HCT116 (cell line): ENCODE results near the gene PHC3. TPM values are rescaled to one million over a fixed set of nuclear protein-coding genes. Genes with fewer than 3 reads are reported as not detected.

Experiments
- ATAC-seq: fragments of 200-7000 bp; cut with Tn5 transposase; 2 replicates; pipeline ENCODE4 v1.9.1; 2020; ENCODE audit warnings: mild to moderate bottlenecking, moderate library complexity
- BruUV-seq: library from RNA; stranded (reverse); fragments of 400-500 nt; replicated peaks from 2 replicates; lab custom pipeline; 2021; lab: Mats Ljungman, UMichigan
- CTCF ChIA-PET: fragments of 300-600 bp; sonication (Branson Sonifier 250); formaldehyde crosslinking; loops from one replicate; lab custom pipeline; 2021; ENCODE audit warnings: antibody characterized with exemption; lab: Charles Lee
- POLR2A ChIA-PET: fragments of 300-600, 350-600 bp; sonication (Branson Sonifier 250); formaldehyde crosslinking; loops from one replicate; lab custom pipeline; 2021; ENCODE audit warnings: antibody characterized with exemption; lab: Charles Lee
- RAD21 ChIA-PET, 2 experiments: fragments of 300-600 bp; sonication (Branson Sonifier 250); formaldehyde crosslinking; loops; one replicate each; lab custom pipeline; 2023; ENCODE audit warnings: low total read pairs in 2 of 2; ENCODE audit not compliant: uncharacterized antibody in 2 of 2, unreplicated experiment in 2 of 2, low non-redundant PET in 1 of 2; lab: Charles Lee
- DNase-seq: peaks from one replicate; pipeline ENCODE4 v3.0.0-alpha.2; 2010; ENCODE audit warnings: low read depth, low spot score
- H2AFZ ChIP-seq: fragments of 200-600 bp; shearing (Covaris generic), sonication (generic); 2 replicates; pipeline ENCODE4 v1.6.1; 2017; ENCODE audit warnings: low read depth, mixed run types, mixed read lengths, antibody characterized with exemption, low read length; ENCODE audit not compliant: poor library complexity, severe bottlenecking
- H3K27ac ChIP-seq: 2 replicates; pipeline ENCODE4 v1.5.1; 2012; ENCODE audit warnings: low read depth, low read length
- H3K27me3 ChIP-seq: fragments of 200-600 bp; sonication (generic); 2 replicates; pipeline ENCODE4 v1.6.1; 2016; ENCODE audit warnings: mixed run types, low read length, mixed read lengths; ENCODE audit not compliant: insufficient read depth
- H3K36me3 ChIP-seq, 2 experiments: fragments of 200-500 bp in 1 of 2; fragments of 200-600 bp in 1 of 2; sonication (Bioruptor generic) in 1 of 2; sonication (generic) in 1 of 2; 2 replicates each; pipeline versions ENCODE4 v1.5.1 to v1.6.1; 2014 to 2016; ENCODE audit warnings: low read length in 2 of 2, inconsistent platforms in 1 of 2, mixed read lengths in 1 of 2, mixed run types in 1 of 2; ENCODE audit not compliant: insufficient read depth in 2 of 2, control insufficient read depth in 1 of 2
- H3K4me1 ChIP-seq, 2 experiments: fragments of 200-600 bp in 1 of 2; sonication (generic) in 1 of 2; 2 replicates each; pipeline versions ENCODE4 v1.5.1 to v1.6.1; 2012 to 2017; ENCODE audit warnings: low read length in 2 of 2, inconsistent platforms in 1 of 2, mild to moderate bottlenecking in 1 of 2, mixed read lengths in 1 of 2, mixed run types in 1 of 2, moderate library complexity in 1 of 2; ENCODE audit not compliant: insufficient read depth in 2 of 2, control insufficient read depth in 1 of 2
- H3K4me2 ChIP-seq: fragments of 200-600 bp; sonication (generic); 2 replicates; pipeline ENCODE4 v1.6.1; 2017; ENCODE audit warnings: mixed run types, low read length, mixed read lengths
- H3K4me3 ChIP-seq, 2 experiments: fragments of 200-600 bp in 1 of 2; sonication (generic) in 1 of 2; replicated peaks in 1 of 2; 2 replicates each; pipeline ENCODE4 v1.5.1; 2011 to 2016; ENCODE audit warnings: low read length in 2 of 2, control low read depth in 1 of 2, low read depth in 1 of 2, mild to moderate bottlenecking in 1 of 2, mixed read lengths in 1 of 2, mixed run types in 1 of 2
- H3K79me2 ChIP-seq: fragments of 200-600 bp; sonication (generic); 2 replicates; pipeline ENCODE4 v1.6.1; 2017; ENCODE audit warnings: mild to moderate bottlenecking, mixed run types, low read length, moderate library complexity, mixed read lengths; ENCODE audit not compliant: insufficient read depth
- H3K9ac ChIP-seq: fragments of 200-600 bp; sonication (generic); 2 replicates; pipeline ENCODE4 v1.6.1; 2016; ENCODE audit warnings: low read length, mixed read lengths
- H3K9me2 ChIP-seq: fragments of 200-600 bp; sonication (generic), shearing (Covaris generic); 2 replicates; pipeline ENCODE4 v1.6.1; 2017; ENCODE audit warnings: mixed run types, mild to moderate bottlenecking, moderate library complexity; ENCODE audit not compliant: insufficient read depth
- H3K9me3 ChIP-seq, 2 experiments: fragments of 200-500 bp in 1 of 2; fragments of 200-600 bp in 1 of 2; sonication (Bioruptor generic) in 1 of 2; sonication (generic) in 1 of 2; 2 replicates each; pipeline ENCODE4 v1.6.1; 2014 to 2017; ENCODE audit warnings: low read length in 2 of 2, mixed read lengths in 2 of 2, inconsistent platforms in 1 of 2, low read depth in 1 of 2, mild to moderate bottlenecking in 1 of 2, mixed run types in 1 of 2, moderate library complexity in 1 of 2; ENCODE audit not compliant: control insufficient read depth in 1 of 2, insufficient read depth in 1 of 2
- H4K20me1 ChIP-seq: fragments of 200-600 bp; sonication (generic), shearing (Covaris generic); 2 replicates; pipeline ENCODE4 v1.6.1; 2017; ENCODE audit warnings: mixed run types, mild to moderate bottlenecking, moderate library complexity; ENCODE audit not compliant: insufficient read depth
- CEBPB ChIP-seq: IDR thresholded peaks from 2 replicates; pipeline ENCODE4 v1.6.1; 2012; ENCODE audit warnings: low read depth
- EZH2 ChIP-seq: fragments of 200-600 bp; sonication (generic); IDR thresholded peaks from 2 replicates; pipeline ENCODE4 v1.6.1; 2017; ENCODE audit warnings: antibody characterized with exemption, mixed run types
- EZH2phosphoT487 ChIP-seq: fragments of 200-600 bp; IDR thresholded peaks from 2 replicates; pipeline ENCODE4 v1.6.1; 2018; ENCODE audit warnings: antibody characterized with exemption, borderline replicate concordance
- FOSL1 ChIP-seq: IDR thresholded peaks from 2 replicates; pipeline ENCODE4 v1.6.1; 2012; ENCODE audit warnings: low read depth
- JUND ChIP-seq: IDR thresholded peaks from 2 replicates; pipeline ENCODE4 v1.6.1; 2012
- POLR2A ChIP-seq: IDR thresholded peaks from 2 replicates; pipeline ENCODE4 v1.7.0; 2011; ENCODE audit warnings: borderline replicate concordance; ENCODE audit not compliant: insufficient read depth, insufficient read length; ENCODE audit errors: extremely low read depth
- POLR2AphosphoS5 ChIP-seq: IDR thresholded peaks from 2 replicates; pipeline ENCODE4 v1.6.1; 2011; ENCODE audit warnings: mild to moderate bottlenecking, low read depth, low read length, moderate library complexity
- SIN3A ChIP-seq: IDR thresholded peaks from 2 replicates; pipeline ENCODE4 v1.6.1; 2012; ENCODE audit warnings: low read depth
- SP1 ChIP-seq: IDR thresholded peaks from 2 replicates; pipeline ENCODE4 v1.6.1; 2012; ENCODE audit warnings: low read depth
- SRF ChIP-seq: IDR thresholded peaks from 2 replicates; pipeline ENCODE4 v1.6.1; 2012; ENCODE audit warnings: low read depth
- TCF7L2 ChIP-seq: IDR thresholded peaks from 2 replicates; pipeline ENCODE4 v1.7.0; 2011; ENCODE audit warnings: borderline replicate concordance, inconsistent platforms; ENCODE audit not compliant: insufficient read depth, insufficient read length; ENCODE audit errors: extremely low read depth
- YY1 ChIP-seq: IDR thresholded peaks from 2 replicates; pipeline ENCODE4 v1.6.1; 2011; ENCODE audit warnings: low read length, low read depth, moderate library complexity, mild to moderate bottlenecking; ENCODE audit not compliant: insufficient replicate concordance; ENCODE audit errors: extremely low read depth
- ZFX ChIP-seq: fragments of 450-650 bp; IDR thresholded peaks from 2 replicates; pipeline ENCODE4 v1.6.1; 2017
- ZNF274 ChIP-seq: fragments of 200-500 bp; sonication (Bioruptor generic); IDR thresholded peaks from 2 replicates; pipeline ENCODE4 v1.6.1; 2014; ENCODE audit warnings: mild to moderate bottlenecking, low read depth, low read length, inconsistent platforms
- intact Hi-C: fragments of 100-400 bp; cut with micrococcal nuclease; formaldehyde crosslinking; loops from 2 replicates; pipeline ENCODE4 v1.10.0; 2022
- total RNA-seq: library from RNA; stranded (reverse); gene quantifications from one replicate; pipeline ENCODE4 v1.2.1, GENCODE V29; 2021; ENCODE audit not compliant: unreplicated experiment
- TF ChIP-seq, protein P1 (sequence below): IDR thresholded peaks from 2 replicates; pipeline ENCODE4 v1.6.1; 2012; ENCODE audit warnings: low read depth
- TF ChIP-seq, protein P2 (sequence below), 3 experiments: fragments of 200-600 bp in 1 of 3; sonication (generic) in 1 of 3; IDR thresholded peaks in 2 of 3; conservative IDR thresholded peaks in 1 of 3; 2 replicates each; pipeline ENCODE4 v1.5.1; 2012 to 2017; ENCODE audit warnings: low read depth in 2 of 3, low read length in 2 of 3, antibody characterized with exemption in 1 of 3, borderline replicate concordance in 1 of 3, control low read depth in 1 of 3, mild to moderate bottlenecking in 1 of 3, mixed read lengths in 1 of 3, mixed run types in 1 of 3, moderate library complexity in 1 of 3; ENCODE audit not compliant: insufficient read depth in 1 of 3
- TF ChIP-seq, protein P3 (sequence below): IDR thresholded peaks from 2 replicates; pipeline ENCODE4 v1.6.1; 2011; ENCODE audit warnings: mild to moderate bottlenecking, low read length, moderate library complexity; ENCODE audit not compliant: insufficient replicate concordance; ENCODE audit errors: extremely low read depth
- TF ChIP-seq, protein P4 (sequence below): IDR thresholded peaks from 2 replicates; pipeline ENCODE4 v1.6.1; 2012

Gene PHC3
- total RNA-seq, 1 experiment from 2014 or later: 40.1 TPM

DNA sequence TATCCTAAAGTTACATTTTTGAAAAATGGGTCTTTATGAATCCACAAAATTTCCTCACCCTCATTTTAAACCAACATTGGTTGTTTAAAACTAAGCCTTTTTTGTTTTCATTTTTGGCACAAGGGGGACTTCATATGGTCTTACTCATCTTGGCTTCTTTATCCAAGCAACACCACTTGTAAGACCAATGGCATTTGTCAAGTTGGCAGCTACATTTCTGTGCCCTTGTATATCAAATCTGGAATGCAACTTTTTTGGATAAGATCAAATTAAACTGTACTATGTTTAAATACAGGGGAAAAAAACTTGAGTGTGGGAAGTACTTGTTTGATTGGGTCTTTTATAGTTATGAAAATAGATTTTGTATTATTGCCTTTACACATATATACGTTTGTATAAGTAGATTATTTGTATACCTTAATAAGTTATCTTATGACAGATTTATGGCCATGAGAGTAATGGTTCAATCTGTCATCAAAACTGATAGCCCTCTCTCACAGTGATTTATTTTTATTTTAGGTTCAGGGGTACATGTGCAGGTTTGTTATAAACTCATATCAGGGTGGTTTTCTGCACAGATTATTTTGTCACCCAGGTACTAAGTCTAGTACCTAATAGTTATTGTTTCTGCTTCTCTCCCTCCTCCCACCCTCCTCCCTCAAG, 100.3 kb downstream of the PHC3 start:
- POLR2A ChIA-PET: no interaction called here

More for the DNA sequence above, 100.3 kb downstream of the PHC3 start:
- Histone ChIP-seq H3K9ac (no peak overlapping the region), H3K79me2 (no peaks in the 10 kb centered on the region), H3K36me3 (peaks cover 0 to 7% of the 10 kb centered on the region in 2 experiments; a peak in 1 of 4 replicates), H3K9me3 (no peaks in the 10 kb centered on the region), H3K27ac (no peak overlapping the region), H3K4me1 (no peaks in the 10 kb centered on the region), H3K27me3 (no peaks in the 10 kb centered on the region), H4K20me1 (no peaks in the 10 kb centered on the region), H3K4me2 (no peak overlapping the region), H3K4me3 (no peak overlapping the region), H2AFZ (no peak overlapping the region), H3K9me2 (no peaks in the 10 kb centered on the region)
- DNase-seq (no peak), ATAC-seq (no peak)
- intact Hi-C loops: no loop called here
- ChIA-PET RAD21 (no interaction called here), CTCF (no interaction called here)
- TF ChIP-seq YY1 (no peak), ZNF274 (no peak), POLR2AphosphoS5 (no peak), TCF7L2 (no peak), ZFX (no peak), JUND (no peak), POLR2A (no peak), CEBPB (no peak), SRF (no peak), EZH2phosphoT487 (no peak), EZH2 (no peak), SIN3A (no peak), FOSL1 (no peak), SP1 (no peak)
- TF ChIP-seq, protein P1, sequence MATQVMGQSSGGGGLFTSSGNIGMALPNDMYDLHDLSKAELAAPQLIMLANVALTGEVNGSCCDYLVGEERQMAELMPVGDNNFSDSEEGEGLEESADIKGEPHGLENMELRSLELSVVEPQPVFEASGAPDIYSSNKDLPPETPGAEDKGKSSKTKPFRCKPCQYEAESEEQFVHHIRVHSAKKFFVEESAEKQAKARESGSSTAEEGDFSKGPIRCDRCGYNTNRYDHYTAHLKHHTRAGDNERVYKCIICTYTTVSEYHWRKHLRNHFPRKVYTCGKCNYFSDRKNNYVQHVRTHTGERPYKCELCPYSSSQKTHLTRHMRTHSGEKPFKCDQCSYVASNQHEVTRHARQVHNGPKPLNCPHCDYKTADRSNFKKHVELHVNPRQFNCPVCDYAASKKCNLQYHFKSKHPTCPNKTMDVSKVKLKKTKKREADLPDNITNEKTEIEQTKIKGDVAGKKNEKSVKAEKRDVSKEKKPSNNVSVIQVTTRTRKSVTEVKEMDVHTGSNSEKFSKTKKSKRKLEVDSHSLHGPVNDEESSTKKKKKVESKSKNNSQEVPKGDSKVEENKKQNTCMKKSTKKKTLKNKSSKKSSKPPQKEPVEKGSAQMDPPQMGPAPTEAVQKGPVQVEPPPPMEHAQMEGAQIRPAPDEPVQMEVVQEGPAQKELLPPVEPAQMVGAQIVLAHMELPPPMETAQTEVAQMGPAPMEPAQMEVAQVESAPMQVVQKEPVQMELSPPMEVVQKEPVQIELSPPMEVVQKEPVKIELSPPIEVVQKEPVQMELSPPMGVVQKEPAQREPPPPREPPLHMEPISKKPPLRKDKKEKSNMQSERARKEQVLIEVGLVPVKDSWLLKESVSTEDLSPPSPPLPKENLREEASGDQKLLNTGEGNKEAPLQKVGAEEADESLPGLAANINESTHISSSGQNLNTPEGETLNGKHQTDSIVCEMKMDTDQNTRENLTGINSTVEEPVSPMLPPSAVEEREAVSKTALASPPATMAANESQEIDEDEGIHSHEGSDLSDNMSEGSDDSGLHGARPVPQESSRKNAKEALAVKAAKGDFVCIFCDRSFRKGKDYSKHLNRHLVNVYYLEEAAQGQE: no peak
- TF ChIP-seq, protein P2, sequence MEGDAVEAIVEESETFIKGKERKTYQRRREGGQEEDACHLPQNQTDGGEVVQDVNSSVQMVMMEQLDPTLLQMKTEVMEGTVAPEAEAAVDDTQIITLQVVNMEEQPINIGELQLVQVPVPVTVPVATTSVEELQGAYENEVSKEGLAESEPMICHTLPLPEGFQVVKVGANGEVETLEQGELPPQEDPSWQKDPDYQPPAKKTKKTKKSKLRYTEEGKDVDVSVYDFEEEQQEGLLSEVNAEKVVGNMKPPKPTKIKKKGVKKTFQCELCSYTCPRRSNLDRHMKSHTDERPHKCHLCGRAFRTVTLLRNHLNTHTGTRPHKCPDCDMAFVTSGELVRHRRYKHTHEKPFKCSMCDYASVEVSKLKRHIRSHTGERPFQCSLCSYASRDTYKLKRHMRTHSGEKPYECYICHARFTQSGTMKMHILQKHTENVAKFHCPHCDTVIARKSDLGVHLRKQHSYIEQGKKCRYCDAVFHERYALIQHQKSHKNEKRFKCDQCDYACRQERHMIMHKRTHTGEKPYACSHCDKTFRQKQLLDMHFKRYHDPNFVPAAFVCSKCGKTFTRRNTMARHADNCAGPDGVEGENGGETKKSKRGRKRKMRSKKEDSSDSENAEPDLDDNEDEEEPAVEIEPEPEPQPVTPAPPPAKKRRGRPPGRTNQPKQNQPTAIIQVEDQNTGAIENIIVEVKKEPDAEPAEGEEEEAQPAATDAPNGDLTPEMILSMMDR (IDR thresholded peaks at IDR 0.05 in 2 of 3, conservative IDR thresholded peaks at IDR 0.05 in 1 of 3; ENCODE audit: borderline replicate concordance in 1 of 3, insufficient read depth in 1 of 3, low read depth in 2 of 3, low read length in 2 of 3): no peak
- TF ChIP-seq, protein P3, sequence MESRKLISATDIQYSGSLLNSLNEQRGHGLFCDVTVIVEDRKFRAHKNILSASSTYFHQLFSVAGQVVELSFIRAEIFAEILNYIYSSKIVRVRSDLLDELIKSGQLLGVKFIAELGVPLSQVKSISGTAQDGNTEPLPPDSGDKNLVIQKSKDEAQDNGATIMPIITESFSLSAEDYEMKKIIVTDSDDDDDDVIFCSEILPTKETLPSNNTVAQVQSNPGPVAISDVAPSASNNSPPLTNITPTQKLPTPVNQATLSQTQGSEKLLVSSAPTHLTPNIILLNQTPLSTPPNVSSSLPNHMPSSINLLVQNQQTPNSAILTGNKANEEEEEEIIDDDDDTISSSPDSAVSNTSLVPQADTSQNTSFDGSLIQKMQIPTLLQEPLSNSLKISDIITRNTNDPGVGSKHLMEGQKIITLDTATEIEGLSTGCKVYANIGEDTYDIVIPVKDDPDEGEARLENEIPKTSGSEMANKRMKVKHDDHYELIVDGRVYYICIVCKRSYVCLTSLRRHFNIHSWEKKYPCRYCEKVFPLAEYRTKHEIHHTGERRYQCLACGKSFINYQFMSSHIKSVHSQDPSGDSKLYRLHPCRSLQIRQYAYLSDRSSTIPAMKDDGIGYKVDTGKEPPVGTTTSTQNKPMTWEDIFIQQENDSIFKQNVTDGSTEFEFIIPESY: no peak
- TF ChIP-seq, protein P4, sequence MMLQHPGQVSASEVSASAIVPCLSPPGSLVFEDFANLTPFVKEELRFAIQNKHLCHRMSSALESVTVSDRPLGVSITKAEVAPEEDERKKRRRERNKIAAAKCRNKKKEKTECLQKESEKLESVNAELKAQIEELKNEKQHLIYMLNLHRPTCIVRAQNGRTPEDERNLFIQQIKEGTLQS: no peak
- no TSS peak for BruUV-seq
